HepG2 (cell line): ENCODE measurements around the gene ENO2. TPM values are rescaled to one million over a fixed set of nuclear protein-coding genes. Genes with fewer than 3 reads are reported as not detected.

Experiments used
- ATAC-seq: fragments of 200-7000 bp; cut with Tn5 transposase; 3 replicates; pipeline ENCODE4 v1.9.1; 2020; ENCODE audit warnings: mild to moderate bottlenecking, moderate library complexity
- BruUV-seq: library from RNA; stranded (reverse); fragments of 400-500 nt; replicated peaks from 2 replicates; lab custom pipeline; 2021; lab: Mats Ljungman, UMichigan
- CTCF ChIA-PET: fragments of 300-600 bp; formaldehyde crosslinking; extraction: SDS; loops from one replicate; lab custom pipeline; 2021; ENCODE audit warnings: low total read pairs, inconsistent platforms, low intra/inter-chr PET ratio; lab: Yijun Ruan, JAX
- POLR2A ChIA-PET: fragments of 350-600 bp; sonication (Branson Sonifier 250); formaldehyde crosslinking; loops from one replicate; lab custom pipeline; 2020; ENCODE audit warnings: antibody characterized with exemption, inconsistent platforms; lab: Yijun Ruan, JAX
- DNase-seq: peaks from one replicate; pipeline ENCODE4 v3.0.0-alpha.2; 2015; ENCODE audit warnings: low spot score
- FAIRE-seq: peaks from 3 replicates; lab custom pipeline; 2011; peaks lifted over from hg19 to GRCh38; lab: Jason Lieb, UNC
- H2AFZ ChIP-seq: one replicate; pipeline ENCODE4 v1.6.1; 2011; ENCODE audit warnings: low read length, inconsistent platforms
- H3K27ac ChIP-seq: fragments of 300-600 bp; 3 replicates; pipeline ENCODE4 v1.8.0; 2011; ENCODE audit warnings: mixed run types, mild to moderate bottlenecking, mixed read lengths, low read length, inconsistent platforms; ENCODE audit not compliant: insufficient read depth; ENCODE audit errors: extremely low read length
- H3K27me3 ChIP-seq, 2 experiments: fragments of 200-600 bp in 1 of 2; 2 replicates in 1 of 2; 3 replicates in 1 of 2; pipeline versions ENCODE4 v1.6.0 to v1.8.0; 2011; ENCODE audit warnings: low read length in 2 of 2, mild to moderate bottlenecking in 2 of 2, moderate library complexity in 2 of 2, inconsistent platforms in 1 of 2; ENCODE audit not compliant: insufficient read depth in 2 of 2, control insufficient read depth in 1 of 2
- H3K36me3 ChIP-seq, 2 experiments: fragments of 200-600 bp in 1 of 2; replicated peaks in 1 of 2; 2 replicates in 1 of 2; 3 replicates in 1 of 2; pipeline versions ENCODE4 v1.5.1 to v1.8.0; 2011; ENCODE audit warnings: low read length in 2 of 2, inconsistent platforms in 1 of 2; ENCODE audit not compliant: insufficient read depth in 2 of 2, control insufficient read depth in 1 of 2
- H3K4me1 ChIP-seq: 2 replicates; pipeline ENCODE4 v1.5.1; 2012; ENCODE audit warnings: low read length, inconsistent platforms; ENCODE audit not compliant: insufficient read depth
- H3K4me2 ChIP-seq: 2 replicates; pipeline ENCODE4 v1.6.0; 2011; ENCODE audit warnings: low read depth, low read length, inconsistent platforms
- H3K4me3 ChIP-seq, 3 experiments: fragments of 200-600 bp in 1 of 3; sonication (generic), shearing (Covaris generic) in 1 of 3; replicated peaks in 1 of 3; 2 replicates each; pipeline ENCODE4 v1.5.1; 2011 to 2016; ENCODE audit warnings: low read length in 3 of 3, inconsistent platforms in 2 of 3, low read depth in 2 of 3, mild to moderate bottlenecking in 2 of 3, control low read depth in 1 of 3, mixed read lengths in 1 of 3; ENCODE audit not compliant: insufficient read depth in 1 of 3
- H3K79me2 ChIP-seq: one replicate; pipeline ENCODE4 v1.6.1; 2011; ENCODE audit warnings: low read length, inconsistent platforms; ENCODE audit not compliant: insufficient read depth
- H3K9ac ChIP-seq: 2 replicates; pipeline ENCODE4 v1.6.0; 2011; ENCODE audit warnings: mild to moderate bottlenecking, low read depth, low read length, inconsistent platforms; ENCODE audit not compliant: insufficient read depth
- H3K9me3 ChIP-seq: 2 replicates; pipeline ENCODE4 v1.5.1; 2012; ENCODE audit warnings: mild to moderate bottlenecking, low read length
- H4K20me1 ChIP-seq: 2 replicates; pipeline ENCODE4 v1.6.0; 2011; ENCODE audit warnings: inconsistent platforms, mild to moderate bottlenecking, low read length, moderate library complexity; ENCODE audit not compliant: insufficient read depth
- BATF2 ChIP-seq: sonication (generic); formaldehyde crosslinking; IDR thresholded peaks from 2 replicates; pipeline ENCODE4 v1.8.0; 2022; ENCODE audit warnings: mild to moderate bottlenecking, missing genetic modification reagents, moderate library complexity
- BCL6 ChIP-seq: IDR thresholded peaks from 2 replicates; pipeline ENCODE4 v1.6.1; 2016; ENCODE audit warnings: missing genetic modification reagents, missing compliant biosample characterization
- HMG20A ChIP-seq: IDR thresholded peaks from 2 replicates; pipeline ENCODE4 v1.6.1; 2016; ENCODE audit warnings: borderline replicate concordance
- HOXD1 ChIP-seq: sonication (generic); formaldehyde crosslinking; IDR thresholded peaks from 2 replicates; pipeline ENCODE4 v1.5.0; 2020; ENCODE audit warnings: missing genetic modification reagents
- IKZF1 ChIP-seq: fragments of 450-650 bp; IDR thresholded peaks from 2 replicates; pipeline ENCODE4 v1.7.1; 2016
- MTERF4 ChIP-seq: sonication (generic); formaldehyde crosslinking; IDR thresholded peaks from 2 replicates; pipeline ENCODE4 v1.8.0; 2023; ENCODE audit warnings: mild to moderate bottlenecking, missing genetic modification reagents
- NFE2 ChIP-seq: sonication (generic); formaldehyde crosslinking; IDR thresholded peaks from 2 replicates; pipeline ENCODE4 v1.4.0; 2020; ENCODE audit warnings: missing genetic modification reagents
- PRDM15 ChIP-seq: sonication (generic); formaldehyde crosslinking; IDR thresholded peaks from 2 replicates; pipeline ENCODE4 v1.4.0; 2020; ENCODE audit warnings: missing genetic modification reagents
- REPIN1 ChIP-seq: sonication (generic); formaldehyde crosslinking; IDR thresholded peaks from 2 replicates; pipeline ENCODE4 v1.8.0; 2022; ENCODE audit warnings: missing genetic modification reagents, low read depth, mild to moderate bottlenecking, borderline replicate concordance
- SAP130 ChIP-seq: IDR thresholded peaks from 2 replicates; pipeline ENCODE4 v1.6.1; 2016; ENCODE audit warnings: low read depth
- SMAD9 ChIP-seq: sonication (generic); formaldehyde crosslinking; IDR thresholded peaks from 2 replicates; pipeline ENCODE4 v1.5.1; 2020; ENCODE audit warnings: mild to moderate bottlenecking, missing genetic modification reagents
- SMC3 ChIP-seq: IDR thresholded peaks from 2 replicates; pipeline ENCODE4 v1.6.1; 2011; ENCODE audit warnings: low read length, improper control_type of control experiment
- TCF7 ChIP-seq: sonication (generic); IDR thresholded peaks from 2 replicates; pipeline ENCODE4 v1.6.1; 2016; ENCODE audit warnings: antibody characterized with exemption, low read depth
- ZBTB2 ChIP-seq: sonication (generic); formaldehyde crosslinking; IDR thresholded peaks from 2 replicates; pipeline ENCODE4 v1.8.0; 2022; ENCODE audit warnings: low read depth, missing genetic modification reagents
- ZFP36L2 ChIP-seq: sonication (generic); formaldehyde crosslinking; IDR thresholded peaks from 2 replicates; pipeline ENCODE4 v1.4.0; 2020; ENCODE audit warnings: missing genetic modification reagents
- ZMYM4 ChIP-seq: sonication (generic); formaldehyde crosslinking; IDR thresholded peaks from 2 replicates; pipeline ENCODE4 v1.8.1; 2023; ENCODE audit warnings: mild to moderate bottlenecking, missing genetic modification reagents
- ZNF230 ChIP-seq: sonication (generic); formaldehyde crosslinking; IDR thresholded peaks from 2 replicates; pipeline ENCODE4 v1.4.0; 2020; ENCODE audit warnings: mild to moderate bottlenecking, missing genetic modification reagents
- ZNF558 ChIP-seq: sonication (generic); formaldehyde crosslinking; IDR thresholded peaks from 2 replicates; pipeline ENCODE4 v1.9.0; 2022; ENCODE audit warnings: mild to moderate bottlenecking, missing genetic modification reagents, borderline replicate concordance
- WGBS: methylation state at CpG from one replicate; pipeline ENCODE4 v1.1.6; 2017; ENCODE audit warnings: low lambda C conversion rate; 5-methylcytosine and 5-hydroxymethylcytosine counted together
- in situ Hi-C: cut with HindIII; loops from 2 replicates; pipeline ENCODE4 v1.10.0; 2017; ENCODE audit warnings: low pct_unique_long_range_greater_than_20kb; ENCODE audit not compliant: extremely low pct_ligation_motif_present
- intact Hi-C: fragments of 100-400 bp; cut with micrococcal nuclease; formaldehyde crosslinking; loops from one replicate; pipeline ENCODE4 v1.10.0; 2022; ENCODE audit not compliant: unreplicated experiment
- polyA plus RNA-seq, 8 experiments: library from polyadenylated mRNA; depleted of rRNA in 3 of 8; stranded (reverse) in 7 of 8; unstranded in 1 of 8; fragments of >200 nt; fragmentation: Illumina TruSeq in 4 of 8; extraction: Trizol in 4 of 8; gene quantifications; 2 replicates each; pipeline versions ENCODE4 v1.2.1 to v1.2.3, GENCODE V29; 2011 to 2016; ENCODE audit warnings: low read depth in 4 of 8, missing spikeins in 1 of 8, mixed read lengths in 1 of 8; ENCODE audit not compliant: insufficient read depth in 1 of 8
- total RNA-seq, 5 experiments: library from RNA; depleted of rRNA; stranded (reverse); fragments of >200 nt; fragmentation: Illumina TruSeq; extraction: Trizol; gene quantifications; 2 replicates each; pipeline ENCODE4 v1.2.3, GENCODE V29; 2016; ENCODE audit warnings: low read depth in 1 of 5

The ENO2 gene
- total and polyA plus RNA-seq, 2 of the 13 experiments (the other 11 are each of a cell fraction or from before 2014, with no cell fraction given) = 19.3 to 136 TPM

GRCh38 chr12:6894321-6894720 lies 20.1 kb upstream of the ENO2 start (continued):
- TF ChIP-seq BATF2 (CRISPR knock-in tag) (no peak), IKZF1 (no peak), SMC3 (no peak), MTERF4 (CRISPR knock-in tag) (no peak), SMAD9 (CRISPR knock-in tag) (no peak), REPIN1 (no peak)

- 84% methylated on average over 6 of the region's 6 CpGs for WGBS
- Histone ChIP-seq H3K27ac (no peak overlapping the region), H3K27me3 (no peaks in the 10 kb centered on the region), H2AFZ (no peak overlapping the region), H3K4me1 (peaks cover 35% of the 10 kb centered on the region), H3K36me3 (no peaks in the 10 kb centered on the region), H3K9ac (no peak overlapping the region), H4K20me1 (no peaks in the 10 kb centered on the region), H3K4me3 (no peak overlapping the region), H3K79me2 (no peaks in the 10 kb centered on the region), H3K4me2 (no peak overlapping the region), H3K9me3 (no peaks in the 10 kb centered on the region)
- DNase-seq (no peak), ATAC-seq (no peak), FAIRE-seq (no peak)
- in situ Hi-C loops (no loop called here), intact Hi-C loops (no loop called here)
- no TSS peak for BruUV-seq
- ChIA-PET POLR2A (no interaction called here), CTCF (no interaction called here)
- TF ChIP-seq ZBTB2 (no peak), NFE2 (CRISPR knock-in tag) (no peak), BCL6 (CRISPR knock-in tag) (no peak), HOXD1 (no peak), ZNF558 (CRISPR knock-in tag) (no peak), PRDM15 (no peak), ZMYM4 (CRISPR knock-in tag) (no peak), SAP130 (CRISPR knock-in tag) (no peak), TCF7 (no peak), ZNF230 (CRISPR knock-in tag) (no peak), ZFP36L2 (no peak), HMG20A (CRISPR knock-in tag) (no peak)
These were observed 17.4 kb upstream of the ENO2 start for GRCh38 chr12:6896846-6897435.
